Measurements from ENCODE around the gene EDN2. TPM values are rescaled to one million over a fixed set of nuclear protein-coding genes. Genes with fewer than 3 reads are reported as not detected.

Gene EDN2
- total RNA-seq, 2 donors from 2014 or later, result 0.78 TPM; not detected in 1

DNA sequence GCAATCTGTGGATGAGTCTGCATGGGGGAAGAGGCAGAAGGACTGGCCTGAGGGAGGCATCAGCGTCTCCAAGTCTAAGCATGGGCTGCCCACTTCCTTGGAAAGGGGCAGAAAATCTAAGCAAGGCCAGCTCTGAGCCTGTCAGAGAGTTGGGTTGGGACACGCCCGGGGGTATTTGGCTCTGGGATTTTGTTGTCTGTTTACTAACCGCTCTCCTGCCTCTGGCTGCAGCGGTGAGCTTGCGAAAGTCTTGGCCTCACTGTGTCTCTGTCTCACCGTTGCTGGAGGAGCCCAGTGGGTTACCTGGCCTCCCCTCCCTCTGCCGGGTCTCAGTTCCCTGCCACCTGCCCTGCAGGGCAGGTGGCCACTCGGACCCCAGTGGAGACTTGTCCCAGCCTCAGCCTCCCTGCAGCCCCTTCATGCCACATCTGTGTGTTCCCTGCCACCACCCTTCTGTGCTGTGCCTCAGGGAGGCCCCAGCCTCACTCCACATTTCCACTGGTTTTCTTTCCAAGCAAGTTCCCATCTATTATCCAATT, 33.7 kb downstream of the EDN2 start:
- Histone ChIP-seq H3K36me3 (no peaks in the 10 kb centered on the region), H3K9me3 (no peaks in the 10 kb centered on the region), H3K27me3 (no peaks in the 10 kb centered on the region), H3K27ac (no peak overlapping the region), H3K4me3 (no peak overlapping the region), H3K4me1 (peaks cover 0 to 19% of the 10 kb centered on the region in 2 donors)
- no peak for DNase-seq (ENCODE audit: low spot score)
- TF ChIP-seq, protein P1, sequence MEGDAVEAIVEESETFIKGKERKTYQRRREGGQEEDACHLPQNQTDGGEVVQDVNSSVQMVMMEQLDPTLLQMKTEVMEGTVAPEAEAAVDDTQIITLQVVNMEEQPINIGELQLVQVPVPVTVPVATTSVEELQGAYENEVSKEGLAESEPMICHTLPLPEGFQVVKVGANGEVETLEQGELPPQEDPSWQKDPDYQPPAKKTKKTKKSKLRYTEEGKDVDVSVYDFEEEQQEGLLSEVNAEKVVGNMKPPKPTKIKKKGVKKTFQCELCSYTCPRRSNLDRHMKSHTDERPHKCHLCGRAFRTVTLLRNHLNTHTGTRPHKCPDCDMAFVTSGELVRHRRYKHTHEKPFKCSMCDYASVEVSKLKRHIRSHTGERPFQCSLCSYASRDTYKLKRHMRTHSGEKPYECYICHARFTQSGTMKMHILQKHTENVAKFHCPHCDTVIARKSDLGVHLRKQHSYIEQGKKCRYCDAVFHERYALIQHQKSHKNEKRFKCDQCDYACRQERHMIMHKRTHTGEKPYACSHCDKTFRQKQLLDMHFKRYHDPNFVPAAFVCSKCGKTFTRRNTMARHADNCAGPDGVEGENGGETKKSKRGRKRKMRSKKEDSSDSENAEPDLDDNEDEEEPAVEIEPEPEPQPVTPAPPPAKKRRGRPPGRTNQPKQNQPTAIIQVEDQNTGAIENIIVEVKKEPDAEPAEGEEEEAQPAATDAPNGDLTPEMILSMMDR (IDR thresholded peaks at IDR 0.05), result no peak

DNA sequence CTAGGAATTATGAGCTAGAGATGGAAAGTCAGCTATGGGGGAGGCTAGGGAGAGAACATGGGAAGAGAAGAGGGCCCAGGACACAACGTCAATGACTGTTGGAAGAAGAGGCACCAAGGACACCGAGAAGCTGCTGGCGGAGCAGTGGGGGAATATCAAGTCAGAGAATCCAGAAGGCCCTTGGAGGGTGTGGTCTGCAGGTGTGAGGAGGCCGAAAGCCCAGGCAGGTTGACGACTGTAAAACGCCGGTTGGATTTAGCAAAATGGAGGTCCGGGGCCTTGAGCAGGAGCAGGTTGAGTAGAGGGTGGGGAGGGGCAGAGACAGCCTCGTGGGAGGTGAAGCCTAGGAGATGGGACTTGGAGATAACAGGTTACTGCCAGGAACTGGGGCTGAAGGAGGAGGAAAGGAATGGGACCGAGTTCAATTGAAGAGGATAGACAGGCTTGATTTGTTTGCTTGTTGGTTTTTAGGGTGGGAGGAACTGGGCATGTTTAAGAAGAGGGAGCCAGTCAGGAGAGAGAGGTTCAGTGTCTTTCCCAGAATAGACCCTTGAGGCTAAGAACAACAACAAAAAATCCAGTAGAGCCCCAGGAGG, 35.1 kb downstream of the EDN2 start:
- TF ChIP-seq, protein P1 (IDR thresholded peaks at IDR 0.05), result no peak
- no peak for DNase-seq (ENCODE audit: low spot score)
- H3K4me3 ChIP-seq, result no peak overlapping the region

DNA sequence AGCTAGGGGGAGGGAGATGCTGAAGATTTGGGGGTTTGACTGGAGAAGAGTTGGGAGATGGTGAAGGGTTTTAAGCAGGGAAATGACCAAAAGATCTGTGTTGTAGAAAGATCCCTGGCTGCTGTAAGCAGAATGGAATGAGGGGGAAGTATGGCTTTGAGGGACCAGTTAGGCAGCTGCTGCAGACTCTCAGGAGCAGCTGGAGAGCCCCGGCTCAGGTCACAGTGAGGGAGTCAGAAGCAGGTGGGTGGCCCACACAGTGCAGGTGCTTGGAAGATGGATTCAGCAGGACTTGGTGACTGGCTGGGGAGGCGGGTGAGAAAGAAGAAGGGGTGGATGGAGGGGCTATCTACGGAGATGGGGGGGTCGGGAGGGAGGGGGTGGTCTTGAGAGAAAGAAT, 35.7 kb downstream of the EDN2 start:
- Histone ChIP-seq H3K4me3 (no peak overlapping the region), H3K27me3 (no peaks in the 10 kb centered on the region), H3K27ac (no peak overlapping the region), H3K9me3 (peaks cover 0 to 7% of the 10 kb centered on the region in 2 donors), H3K4me1 (peaks cover 0 to 4% of the 10 kb centered on the region in 2 donors), H3K36me3 (no peaks in the 10 kb centered on the region)
- TF ChIP-seq, protein P1 (IDR thresholded peaks at IDR 0.05), result no peak
- no peak for DNase-seq (ENCODE audit: low spot score)

More for the DNA sequence above, 35.1 kb downstream of the EDN2 start:
- H3K36me3 ChIP-seq, result no peaks in the 10 kb centered on the region
- peaks cover 0 to 2% of the 10 kb centered on the region in 2 donors for H3K9me3 ChIP-seq
- peaks cover 0 to 5% of the 10 kb centered on the region in 2 donors for H3K4me1 ChIP-seq
- no peak overlapping the region for H3K27ac ChIP-seq
- no peaks in the 10 kb centered on the region for H3K27me3 ChIP-seq

DNA sequence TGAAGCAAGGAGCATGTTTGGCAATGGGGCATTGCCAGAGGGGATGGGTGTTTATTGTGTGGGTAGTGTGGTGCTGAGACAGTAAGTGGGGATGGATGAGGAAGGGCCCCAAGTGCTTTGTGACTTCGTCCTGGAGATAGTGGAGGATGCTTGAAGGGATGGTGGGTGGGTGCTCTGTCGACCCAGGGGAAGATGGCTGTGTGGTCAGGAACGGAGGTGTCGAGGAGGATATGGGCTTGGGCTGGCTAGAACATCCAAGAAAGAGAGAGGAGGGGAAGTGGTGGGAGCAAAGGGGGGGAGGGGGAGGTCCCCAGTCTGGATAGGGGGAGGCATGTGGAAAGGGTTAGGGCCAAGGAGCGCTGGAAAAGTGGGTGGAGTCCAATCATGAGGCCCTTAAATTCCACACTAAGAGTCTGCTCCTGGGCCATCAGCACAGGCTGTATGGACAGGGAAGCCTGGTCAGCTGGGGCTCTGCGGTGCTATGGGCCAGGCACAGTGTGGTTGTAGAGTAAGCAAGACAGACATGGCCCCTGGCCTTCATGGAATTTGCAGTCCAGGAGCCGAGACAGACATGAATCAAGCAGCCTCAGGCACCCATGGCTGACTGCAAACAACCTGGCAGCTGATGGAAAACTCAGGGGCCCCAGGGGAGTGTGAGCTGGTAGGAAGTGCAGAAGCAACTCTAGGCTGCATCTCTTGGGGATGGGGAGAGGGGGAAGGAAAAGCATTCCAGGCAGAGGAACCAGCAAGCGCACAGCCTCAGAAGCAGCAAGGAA, 36.3 kb downstream of the EDN2 start:
- H3K36me3 ChIP-seq, result no peaks in the 10 kb centered on the region
- DNase-seq (ENCODE audit: low spot score), result no peak
- peaks cover 0 to 7% of the 10 kb centered on the region in 2 donors for H3K9me3 ChIP-seq
- TF ChIP-seq, protein P1 (IDR thresholded peaks at IDR 0.05), result no peak
- peaks cover 0 to 4% of the 10 kb centered on the region in 2 donors for H3K4me1 ChIP-seq
- H3K4me3 ChIP-seq, result no peak overlapping the region
- H3K27me3 ChIP-seq, result no peaks in the 10 kb centered on the region
- no peak overlapping the region for H3K27ac ChIP-seq

DNA sequence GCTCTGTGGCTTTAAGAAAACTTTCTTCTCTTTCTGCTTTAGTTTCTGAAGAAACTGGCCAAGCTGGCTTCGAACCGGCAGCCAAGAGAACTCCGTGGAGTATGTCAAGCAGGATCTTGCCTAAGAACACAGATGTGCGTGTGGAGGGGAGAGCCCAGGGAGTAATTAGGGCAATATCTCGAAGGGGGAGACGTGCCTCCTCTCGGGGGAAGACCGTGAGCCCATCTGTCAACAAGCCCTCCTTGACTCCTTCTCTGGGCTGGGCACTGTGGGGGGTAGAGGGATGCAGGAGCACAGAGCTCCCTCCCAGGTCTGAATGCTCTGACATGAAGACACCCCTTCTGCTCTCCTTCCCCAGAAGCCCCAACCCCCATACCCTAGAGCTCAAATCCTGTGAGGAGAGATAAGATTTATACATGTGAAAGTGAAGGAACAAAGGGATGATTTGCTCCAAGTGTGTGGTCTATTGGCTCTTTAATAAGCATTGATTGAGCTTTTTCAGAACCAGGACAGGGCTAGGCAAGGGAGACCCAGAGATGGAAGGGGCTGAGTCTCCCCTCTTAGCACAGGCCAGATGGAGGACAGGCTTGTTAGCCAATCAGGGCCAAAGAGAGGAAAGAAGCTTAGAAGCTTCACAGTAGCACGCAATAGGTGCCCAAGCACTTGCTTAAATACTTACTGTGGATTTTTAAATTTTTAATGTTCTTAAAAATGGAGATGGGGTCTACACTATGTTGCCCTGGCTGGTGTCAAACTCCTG, 37.5 kb downstream of the EDN2 start:
- Histone ChIP-seq H3K9me3 (peaks cover 0 to 7% of the 10 kb centered on the region in 2 donors), H3K27ac (no peak overlapping the region), H3K4me1 (peaks cover 0 to 8% of the 10 kb centered on the region in 2 donors), H3K27me3 (no peaks in the 10 kb centered on the region), H3K36me3 (no peaks in the 10 kb centered on the region), H3K4me3 (no peak overlapping the region)
- no peak for DNase-seq (ENCODE audit: low spot score)
- TF ChIP-seq, protein P1 (IDR thresholded peaks at IDR 0.05), result no peak

All from right atrium auricular region (tissue), 2 donors.